Pancreas (tissue), 10 donors: ENCODE measurements around the gene ACTG1. TPM values are rescaled to one million over a fixed set of nuclear protein-coding genes. Genes with fewer than 3 reads are reported as not detected.

ENCODE experiments used
- ATAC-seq, 4 donors: fragments of 200-7000 bp; cut with Tn5 transposase; one replicate each; pipeline versions ENCODE4 v1.8.0 to v1.9.1; 2020; ENCODE audit warnings: mild to moderate bottlenecking in 4 of 4, moderate library complexity in 4 of 4
- DNase-seq, 6 donors: peaks; one replicate each; pipeline ENCODE4 v3.0.0-alpha.2; 2020
- FAIRE-seq: peaks from 2 replicates; lab custom pipeline; 2012; peaks lifted over from hg19 to GRCh38; lab: Jason Lieb, UNC
- H3K27ac ChIP-seq, 4 donors: fragments of 200-600 bp; sonication (generic); 1 replicate in 3 of 4; 2 replicates in 1 of 4; pipeline versions ENCODE4 v1.5.0 to v1.8.0; 2020
- H3K27me3 ChIP-seq, 4 donors: fragments of 200-600 bp; one replicate each; pipeline ENCODE4 v1.8.0; 2021
- H3K36me3 ChIP-seq, 3 donors: fragments of 200-600 bp; sonication (generic) in 1 of 3; one replicate each; pipeline versions ENCODE4 v1.5.0 to v1.8.0; 2020 to 2021
- H3K4me1 ChIP-seq, 3 donors: fragments of 200-600 bp; one replicate each; pipeline ENCODE4 v1.8.0; 2021
- H3K4me3 ChIP-seq, 4 donors: fragments of 200-600 bp; sonication (generic) in 2 of 4; one replicate each; pipeline versions ENCODE4 v1.5.0 to v1.8.0; 2020 to 2021
- H3K9me3 ChIP-seq, 4 donors: fragments of 200-600 bp; one replicate each; pipeline ENCODE4 v1.8.0; 2021
- CTCF ChIP-seq, 4 donors: fragments of 200-600 bp; sonication (generic) in 3 of 4; IDR thresholded peaks; one replicate each; pipeline versions ENCODE4 v1.5.0 to v1.8.0; 2021; ENCODE audit warnings: antibody characterized with exemption in 4 of 4
- WGBS, 2 donors: extraction: QIAGEN DNeasy Blood & Tissue Kit; methylation state at CpG; one replicate each; pipeline ENCODE4 v1.1.7; 2013; 5-methylcytosine and 5-hydroxymethylcytosine counted together
- intact Hi-C, 3 donors: fragments of 100-400 bp; cut with DNase I; formaldehyde crosslinking; loops; one replicate each; pipeline versions ENCODE4 v1.11.1 to v1.14.2; 2022
- polyA plus RNA-seq, 2 donors: library from polyadenylated mRNA; stranded (reverse); fragments of 200-250 nt; gene quantifications; one replicate each; pipeline ENCODE4 v1.2.3, GENCODE V29; 2013
- total RNA-seq, 6 donors: library from RNA; stranded (reverse); fragmentation: NEBNext Ultra II Directional in 4 of 6; extraction: Animal tissue kit (Norgen Biotek cat#: 25700) in 4 of 6; gene quantifications; one replicate each; pipeline versions ENCODE4 v1.2.1 to v1.2.4, GENCODE V29; 2021 to 2023
- donor health status: healthy with polysubstance abuse.
- donor health status: DM: no; HTN: no; CAD: no; lungs with moderate emphysema.
- donor health status: DM: no; HTN: no; CAD: no.
- donor health status: control.
- donor health status: control.
- donor health status: Bipolar disorder and iron deficiency.
- donor health status: DM: yes; HTN: yes; CAD: no.
- donor health status: DM: no; HTN: no; CAD: no.
- donor health status: DM: no; HTN: no; CAD: no.
- donor health status: DM: yes; HTN: yes; CAD: no.

ACTG1 gene
- total and polyA plus RNA-seq, 8 donors: 889 to 2,872 (median 1,674) TPM

GRCh38 chr17:81518113-81518784 lies 5.7 kb upstream of the ACTG1 start:
- DNase-seq (peak in 3 of 6 donors; percentile 30 to 85 (median 43)), ATAC-seq (peak; percentile 0 to 1 (median 0)), FAIRE-seq (no peak)
- Histone ChIP-seq H3K9me3 (no peaks in the 10 kb centered on the region), H3K27me3 (no peaks in the 10 kb centered on the region), H3K4me3 (peak overlapping the region in 2 of 4 donors; percentile 60 to 72), H3K4me1 (peaks cover 6 to 32% (median 15%) of the 10 kb centered on the region in 3 donors), H3K36me3 (no peaks in the 10 kb centered on the region), H3K27ac (peak overlapping the region; percentile 43 to 76 (median 72))
- TF ChIP-seq CTCF (IDR thresholded peaks at IDR 0.05): no peak
- intact Hi-C loops: no loop called here
- WGBS, 2 donors: 60 to 62% methylated on average over 24 of the region's 24 CpGs

- DNase-seq (peak in 2 of 6 donors; percentile 30 to 71), ATAC-seq (no peak)
- WGBS, 2 donors: 83% methylated on average over 20 to 24 of the region's 24 CpGs
Measured at GRCh38 chr17:81517339-81518112, 4.9 kb upstream of the ACTG1 start.

GRCh38 chr17:81517009-81517338 lies 4.4 kb upstream of the ACTG1 start:
- no peak for DNase-seq
- no peak overlapping the region for H3K27ac ChIP-seq
- intact Hi-C loops: no loop called here

More at GRCh38 chr17:81517339-81518112, 4.9 kb upstream of the ACTG1 start:
- H3K4me1 ChIP-seq: peaks cover 6 to 32% (median 15%) of the 10 kb centered on the region in 3 donors
- no peak for TF ChIP-seq CTCF (IDR thresholded peaks at IDR 0.05)
- no peak for FAIRE-seq
- no peak overlapping the region for H3K27ac ChIP-seq
- no peaks in the 10 kb centered on the region for H3K27me3 ChIP-seq
- H3K36me3 ChIP-seq: no peaks in the 10 kb centered on the region
- no peaks in the 10 kb centered on the region for H3K9me3 ChIP-seq
- intact Hi-C loops: no loop called here
- H3K4me3 ChIP-seq: no peak overlapping the region

GRCh38 chr17:81516439-81516838 lies 3.8 kb upstream of the ACTG1 start:
- no peaks in the 10 kb centered on the region for H3K9me3 ChIP-seq
- WGBS, 2 donors: 86 to 94% methylated on average over 4 of the region's 4 CpGs
- H3K27ac ChIP-seq: peak overlapping the region in 1 of 4 donors; percentile 100
- FAIRE-seq: no peak
- H3K27me3 ChIP-seq: no peaks in the 10 kb centered on the region
- TF ChIP-seq CTCF (IDR thresholded peaks at IDR 0.05): no peak
- H3K4me1 ChIP-seq: peaks cover 6 to 32% (median 15%) of the 10 kb centered on the region in 3 donors
- peak in 2 of 6 donors; percentile 57 to 74 for DNase-seq
- intact Hi-C loops: no loop called here
- ATAC-seq: no peak
- peak overlapping the region in 1 of 4 donors; percentile 97 for H3K4me3 ChIP-seq
- peaks cover 0 to 4% (median 3%) of the 10 kb centered on the region in 3 donors for H3K36me3 ChIP-seq

More at GRCh38 chr17:81517009-81517338, 4.4 kb upstream of the ACTG1 start:
- Histone ChIP-seq H3K4me1 (peaks cover 6 to 32% (median 15%) of the 10 kb centered on the region in 3 donors), H3K4me3 (peak overlapping the region in 1 of 4 donors; percentile 97), H3K27me3 (no peaks in the 10 kb centered on the region), H3K36me3 (no peaks in the 10 kb centered on the region), H3K9me3 (no peaks in the 10 kb centered on the region)
- ATAC-seq: no peak
- WGBS, 2 donors: 95% methylated on average over 9 of the region's 9 CpGs
- FAIRE-seq: no peak
- TF ChIP-seq CTCF (IDR thresholded peaks at IDR 0.05): no peak
